Tibial nerve (tissue), 4 donors: ENCODE results near the gene ATP8B1. TPM values are rescaled to one million over a fixed set of nuclear protein-coding genes. Genes with fewer than 3 reads are reported as not detected.

Source experiments
- DNase-seq, 2 donors: peaks; one replicate each; pipeline ENCODE4 v3.0.0-alpha.2; 2019; ENCODE audit warnings: low spot score in 2 of 2
- H3K27ac ChIP-seq, 4 donors: fragments of 200-600 bp; sonication (generic) in 3 of 4; one replicate each; pipeline ENCODE4 v1.5.1; 2017 to 2019; ENCODE audit warnings: mild to moderate bottlenecking in 1 of 4
- H3K27me3 ChIP-seq, 2 donors: fragments of 200-600 bp; sonication (generic) in 1 of 2; one replicate each; pipeline versions ENCODE4 v1.5.1 to v1.6.0; 2017 to 2019
- H3K36me3 ChIP-seq, 3 donors: fragments of 200-600 bp; sonication (generic); one replicate each; pipeline ENCODE4 v1.5.1; 2018 to 2019
- H3K4me1 ChIP-seq, 4 donors: fragments of 200-600 bp; sonication (generic) in 3 of 4; one replicate each; pipeline ENCODE4 v1.5.1; 2017 to 2019
- H3K4me3 ChIP-seq, 4 donors: fragments of 200-600 bp; sonication (generic) in 3 of 4; one replicate each; pipeline ENCODE4 v1.5.1; 2017 to 2019; ENCODE audit warnings: mild to moderate bottlenecking in 1 of 4, moderate library complexity in 1 of 4
- H3K9me3 ChIP-seq, 4 donors: fragments of 200-600 bp; sonication (generic) in 3 of 4; one replicate each; pipeline ENCODE4 v1.5.1; 2017 to 2019
- EP300 ChIP-seq, 2 donors: sonication (generic); formaldehyde crosslinking; IDR thresholded peaks; one replicate each; pipeline ENCODE4 v1.6.1; 2017; ENCODE audit warnings: antibody characterized with exemption in 2 of 2, mild to moderate bottlenecking in 1 of 2
- POLR2A ChIP-seq, 2 donors: fragments of 450-650 bp; IDR thresholded peaks; one replicate each; pipeline ENCODE4 v1.6.1; 2017; ENCODE audit warnings: antibody characterized with exemption in 2 of 2, mild to moderate bottlenecking in 2 of 2, moderate library complexity in 2 of 2
- WGBS, 2 donors: methylation state at CpG; one replicate each; pipeline ENCODE4 v1.1.5; 2018; 5-methylcytosine and 5-hydroxymethylcytosine counted together
- total RNA-seq, 4 donors: library from RNA; depleted of rRNA; stranded (reverse); fragments of >200 nt; gene quantifications; one replicate each; pipeline ENCODE4 v1.1.0, GENCODE V29; 2016
- TF ChIP-seq, protein P1 (sequence below), 5 experiments: fragments of 200-600 bp in 3 of 5; fragments of 450-650 bp in 2 of 5; sonication (generic) in 3 of 5; IDR thresholded peaks; one replicate each; pipeline ENCODE4 v1.5.1; 2016 to 2019; ENCODE audit warnings: antibody characterized with exemption in 5 of 5, mild to moderate bottlenecking in 3 of 5, moderate library complexity in 2 of 5

ATP8B1 gene
- total RNA-seq, 4 donors from 2014 or later = 8.0 to 25.8 (median 12.4) TPM

DNA sequence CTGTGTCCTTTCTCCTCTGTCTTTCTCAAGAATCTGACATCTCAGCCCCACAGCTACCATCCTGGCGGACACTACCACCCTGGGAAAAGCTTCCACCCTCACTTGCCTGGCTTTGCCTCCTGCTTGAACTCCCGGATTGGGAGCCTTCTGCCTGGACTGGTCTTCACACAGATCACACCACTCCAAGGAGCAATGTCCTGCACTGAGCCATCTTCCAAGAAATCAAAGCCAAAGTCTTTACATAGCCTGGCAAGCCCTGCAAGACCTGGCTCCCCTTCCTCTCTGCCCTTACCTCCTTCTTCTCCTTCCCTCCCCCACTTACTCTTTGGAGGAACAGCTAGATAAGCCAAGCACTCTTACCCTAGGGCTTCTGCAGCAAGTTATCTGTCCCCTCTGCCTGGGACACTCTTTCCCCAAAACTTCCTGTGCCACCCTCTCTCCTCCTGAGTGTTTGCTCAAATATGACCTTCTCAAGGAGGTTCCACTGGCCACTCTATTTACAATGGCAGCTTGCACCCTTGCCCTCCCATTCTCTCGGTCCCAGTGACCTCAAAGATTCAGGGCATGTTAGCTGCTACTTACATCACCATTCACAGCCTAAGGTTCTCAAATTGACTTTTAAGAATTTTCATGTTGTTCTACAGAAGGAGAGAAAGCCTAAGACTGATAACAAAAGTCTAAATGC, 9.7 kb downstream of the ATP8B1 start:
- no peak overlapping the region for H3K4me3 ChIP-seq
- TF ChIP-seq, protein P1, sequence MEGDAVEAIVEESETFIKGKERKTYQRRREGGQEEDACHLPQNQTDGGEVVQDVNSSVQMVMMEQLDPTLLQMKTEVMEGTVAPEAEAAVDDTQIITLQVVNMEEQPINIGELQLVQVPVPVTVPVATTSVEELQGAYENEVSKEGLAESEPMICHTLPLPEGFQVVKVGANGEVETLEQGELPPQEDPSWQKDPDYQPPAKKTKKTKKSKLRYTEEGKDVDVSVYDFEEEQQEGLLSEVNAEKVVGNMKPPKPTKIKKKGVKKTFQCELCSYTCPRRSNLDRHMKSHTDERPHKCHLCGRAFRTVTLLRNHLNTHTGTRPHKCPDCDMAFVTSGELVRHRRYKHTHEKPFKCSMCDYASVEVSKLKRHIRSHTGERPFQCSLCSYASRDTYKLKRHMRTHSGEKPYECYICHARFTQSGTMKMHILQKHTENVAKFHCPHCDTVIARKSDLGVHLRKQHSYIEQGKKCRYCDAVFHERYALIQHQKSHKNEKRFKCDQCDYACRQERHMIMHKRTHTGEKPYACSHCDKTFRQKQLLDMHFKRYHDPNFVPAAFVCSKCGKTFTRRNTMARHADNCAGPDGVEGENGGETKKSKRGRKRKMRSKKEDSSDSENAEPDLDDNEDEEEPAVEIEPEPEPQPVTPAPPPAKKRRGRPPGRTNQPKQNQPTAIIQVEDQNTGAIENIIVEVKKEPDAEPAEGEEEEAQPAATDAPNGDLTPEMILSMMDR (IDR thresholded peaks at IDR 0.05) = no peak
- TF ChIP-seq POLR2A (IDR thresholded peaks at IDR 0.05) = no peak
- no peak for TF ChIP-seq EP300 (IDR thresholded peaks at IDR 0.05)
- WGBS, 2 donors = 30 to 33% methylated on average over 3 of the region's 3 CpGs
- peaks cover 0 to 23% (median 10%) of the 10 kb centered on the region in 4 donors for H3K4me1 ChIP-seq
- H3K9me3 ChIP-seq = peaks cover 0 to 5% (median 0%) of the 10 kb centered on the region in 4 donors
- DNase-seq = no peak
- H3K27me3 ChIP-seq = no peaks in the 10 kb centered on the region
- peak overlapping the region in 2 of 4 donors; percentile 55 to 64 for H3K27ac ChIP-seq
- peaks cover 0 to 5% (median 0%) of the 10 kb centered on the region in 3 donors for H3K36me3 ChIP-seq

- Histone ChIP-seq H3K27me3 (no peaks in the 10 kb centered on the region), H3K27ac (peak overlapping the region in 2 of 4 donors; percentile 57 to 64), H3K4me1 (peaks cover 0 to 26% (median 11%) of the 10 kb centered on the region in 4 donors), H3K36me3 (peaks cover 0 to 5% (median 0%) of the 10 kb centered on the region in 3 donors), H3K9me3 (peaks cover 0 to 5% (median 0%) of the 10 kb centered on the region in 4 donors), H3K4me3 (no peak overlapping the region)
- TF ChIP-seq EP300 (IDR thresholded peaks at IDR 0.05) (peak in 1 of 2 donors; percentile 48), POLR2A (IDR thresholded peaks at IDR 0.05) (no peak)
- TF ChIP-seq, protein P1 (IDR thresholded peaks at IDR 0.05) = no peak
- WGBS, 2 donors = 41 to 46% methylated on average over 9 of the region's 9 CpGs
- no peak for DNase-seq
Observed at GRCh38 chr18:57792631-57793301, 10.3 kb downstream of the ATP8B1 start.

DNA sequence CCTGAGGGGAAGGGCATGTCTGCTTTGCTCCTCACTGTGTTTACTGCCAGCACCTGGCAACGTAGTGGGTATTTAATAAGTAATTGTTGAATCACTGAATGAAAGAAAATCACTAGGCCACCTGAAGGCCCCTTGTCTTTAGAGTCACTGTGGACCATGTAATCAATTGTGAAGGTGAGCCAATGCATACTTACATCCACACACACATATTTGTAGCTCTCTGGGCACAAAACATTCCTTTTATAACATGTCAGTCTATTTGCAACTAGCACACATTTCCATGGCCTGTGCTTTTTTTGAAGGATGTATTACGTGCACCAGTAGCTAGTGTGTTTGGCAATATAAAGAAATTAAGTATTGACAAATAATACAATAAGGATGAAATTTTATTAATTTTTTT, 11.2 kb downstream of the ATP8B1 start:
- H3K27me3 ChIP-seq = no peaks in the 10 kb centered on the region
- no peak for DNase-seq
- no peak for TF ChIP-seq EP300 (IDR thresholded peaks at IDR 0.05)
- no peak for TF ChIP-seq POLR2A (IDR thresholded peaks at IDR 0.05)
- TF ChIP-seq, protein P1 (IDR thresholded peaks at IDR 0.05) = no peak
- H3K9me3 ChIP-seq = peaks cover 0 to 5% (median 0%) of the 10 kb centered on the region in 4 donors
- WGBS, 2 donors = 66 to 78% methylated on average over 2 of the region's 2 CpGs
- peaks cover 0 to 5% (median 0%) of the 10 kb centered on the region in 3 donors for H3K36me3 ChIP-seq
- peaks cover 0 to 26% (median 11%) of the 10 kb centered on the region in 4 donors for H3K4me1 ChIP-seq
- H3K27ac ChIP-seq = peak overlapping the region in 2 of 4 donors; percentile 57 to 64
- no peak overlapping the region for H3K4me3 ChIP-seq

GRCh38 chr18:57791192-57791591, 11.9 kb downstream of the ATP8B1 start:
- 78 to 95% methylated on average over 5 of the region's 5 CpGs for WGBS, 2 donors
- TF ChIP-seq, protein P1 (IDR thresholded peaks at IDR 0.05) = no peak
- TF ChIP-seq EP300 (IDR thresholded peaks at IDR 0.05) = no peak
- TF ChIP-seq POLR2A (IDR thresholded peaks at IDR 0.05) = no peak
- Histone ChIP-seq H3K36me3 (peaks cover 0 to 4% (median 0%) of the 10 kb centered on the region in 3 donors), H3K27me3 (no peaks in the 10 kb centered on the region), H3K4me1 (peaks cover 0 to 26% (median 11%) of the 10 kb centered on the region in 4 donors), H3K4me3 (no peak overlapping the region), H3K9me3 (peaks cover 0 to 5% (median 0%) of the 10 kb centered on the region in 4 donors), H3K27ac (no peak overlapping the region)
- no peak for DNase-seq

DNA sequence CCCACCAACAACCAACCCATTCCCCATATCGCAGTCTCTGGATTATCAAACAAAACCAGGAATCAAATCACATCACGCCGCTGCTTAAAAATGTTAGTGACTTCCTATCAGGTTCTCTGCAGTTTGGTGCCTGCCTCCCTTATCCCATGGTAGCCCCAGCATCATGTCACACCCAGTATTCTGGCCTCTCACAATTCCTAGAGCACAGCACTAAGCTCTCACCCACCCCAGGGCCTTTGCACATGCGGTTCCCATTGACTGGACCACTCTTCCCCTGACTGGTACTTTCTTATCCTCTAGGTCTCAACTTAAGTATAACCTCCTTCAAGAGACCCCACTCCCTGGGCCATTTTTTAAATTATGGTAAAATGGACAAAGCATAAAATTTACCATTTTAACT, 12.8 kb downstream of the ATP8B1 start:
- no peak overlapping the region for H3K4me3 ChIP-seq

More for the DNA sequence above, 12.8 kb downstream of the ATP8B1 start:
- DNase-seq = no peak
- Histone ChIP-seq H3K27ac (peak overlapping the region in 1 of 4 donors; percentile 74), H3K36me3 (peaks cover 0 to 5% (median 0%) of the 10 kb centered on the region in 3 donors), H3K27me3 (no peaks in the 10 kb centered on the region), H3K4me1 (peaks cover 0 to 26% (median 11%) of the 10 kb centered on the region in 4 donors), H3K9me3 (peaks cover 0 to 3% (median 0%) of the 10 kb centered on the region in 4 donors)
- TF ChIP-seq, protein P1 (IDR thresholded peaks at IDR 0.05) = no peak
- TF ChIP-seq EP300 (IDR thresholded peaks at IDR 0.05) (no peak), POLR2A (IDR thresholded peaks at IDR 0.05) (no peak)
- whole genome bisulfite sequencing, 2 donors = 96 to 99% methylated on average over 4 of the region's 4 CpGs
